NCI-H2107 (cell line): Measurements from ENCODE around the gene METRNL.
"Not testable (repeated sequence)": the region's sequence is repeated elsewhere in the genome, so short reads cannot be mapped to it uniquely, and the experiment has no call there.

ENCODE experiments used
- DNase-seq: peaks from one replicate; lab custom pipeline; 2025; lab: John Stamatoyannopoulos, UW

The METRNL gene

DNA sequence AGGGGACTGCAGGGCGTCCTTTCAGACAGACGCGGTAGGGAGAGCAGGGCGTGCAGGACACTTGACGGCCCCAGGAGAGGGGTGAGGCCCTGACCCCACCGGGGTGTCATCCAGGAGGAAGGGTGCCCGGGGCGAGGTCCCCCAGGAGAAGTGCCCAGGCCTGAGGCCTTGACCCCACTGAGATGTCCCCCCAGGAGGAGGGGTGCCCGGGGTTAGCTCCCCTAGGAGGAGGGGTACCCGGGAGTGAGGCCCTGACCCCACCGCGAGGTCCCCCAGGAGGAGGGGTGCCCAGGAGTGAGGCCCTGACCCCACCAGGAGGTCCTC, 27.2 kb upstream of the METRNL start:
- DNase-seq: no peak

DNA sequence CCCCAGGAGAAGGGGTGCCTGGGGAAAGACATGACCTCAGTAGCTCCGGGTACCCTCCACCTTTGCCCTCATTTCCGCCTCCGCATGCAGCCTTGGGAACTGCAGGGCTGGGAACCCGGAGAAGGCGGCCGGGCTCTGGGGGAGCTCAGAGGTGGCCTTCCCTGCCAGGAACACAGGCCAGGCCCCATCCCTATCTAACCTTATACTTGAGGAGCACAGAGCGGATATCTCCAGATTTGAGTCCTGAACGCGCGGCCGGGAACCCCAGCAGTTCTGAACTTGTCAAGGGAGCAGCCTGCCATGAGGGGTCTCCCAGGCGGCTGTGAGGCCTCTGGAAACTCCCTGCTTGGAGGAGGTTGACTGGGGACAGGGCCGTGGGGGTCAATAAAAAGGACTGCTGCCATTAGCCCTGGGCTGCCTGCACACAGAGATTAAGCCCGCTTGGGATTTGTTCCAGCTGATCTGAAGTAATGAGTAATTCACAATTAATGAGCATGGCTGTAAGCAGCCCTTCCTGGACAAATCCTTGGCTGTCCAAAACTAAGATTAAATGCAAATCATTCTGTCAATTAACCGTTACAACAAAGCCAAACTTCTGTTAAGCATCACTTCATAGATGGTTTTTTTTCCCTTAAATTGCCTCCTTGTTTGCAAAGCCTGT, 26.3 kb upstream of the METRNL start:
- no peak for DNase-seq

DNA sequence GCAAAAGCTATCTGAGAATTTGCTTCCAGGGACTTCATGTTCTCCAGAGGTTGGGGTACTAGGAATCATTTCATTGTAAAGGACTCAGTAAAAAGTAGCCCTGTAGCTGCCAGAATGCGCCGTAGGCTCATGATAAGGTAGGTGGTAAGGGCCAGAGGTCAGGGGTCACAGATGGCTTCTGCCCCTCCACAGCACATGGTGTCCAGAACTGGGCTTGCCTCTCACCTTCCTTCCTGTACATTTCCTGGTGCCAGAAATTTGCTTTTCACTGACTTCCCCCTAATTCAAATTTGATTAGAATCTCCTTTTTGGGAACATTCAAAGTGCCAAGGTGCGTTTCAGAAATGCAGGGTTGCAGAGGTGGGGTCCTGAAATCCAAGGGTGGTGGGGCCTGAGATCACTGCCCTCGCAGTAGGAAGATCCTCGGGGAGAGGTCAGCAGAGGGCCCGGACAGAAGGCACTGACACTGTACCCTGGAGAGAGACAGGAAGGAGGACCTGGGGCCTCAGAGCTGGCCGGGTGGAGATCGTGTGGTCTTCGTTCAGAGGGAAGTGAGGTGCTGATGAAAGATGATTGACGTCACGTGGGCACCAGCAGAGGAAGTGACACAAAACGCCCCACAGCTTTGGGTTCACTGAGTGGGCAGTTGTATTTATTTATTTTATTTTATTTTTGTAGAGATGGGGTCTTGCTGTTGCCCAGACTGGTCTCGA, 25.5 kb upstream of the METRNL start:
- no peak for DNase-seq

DNA sequence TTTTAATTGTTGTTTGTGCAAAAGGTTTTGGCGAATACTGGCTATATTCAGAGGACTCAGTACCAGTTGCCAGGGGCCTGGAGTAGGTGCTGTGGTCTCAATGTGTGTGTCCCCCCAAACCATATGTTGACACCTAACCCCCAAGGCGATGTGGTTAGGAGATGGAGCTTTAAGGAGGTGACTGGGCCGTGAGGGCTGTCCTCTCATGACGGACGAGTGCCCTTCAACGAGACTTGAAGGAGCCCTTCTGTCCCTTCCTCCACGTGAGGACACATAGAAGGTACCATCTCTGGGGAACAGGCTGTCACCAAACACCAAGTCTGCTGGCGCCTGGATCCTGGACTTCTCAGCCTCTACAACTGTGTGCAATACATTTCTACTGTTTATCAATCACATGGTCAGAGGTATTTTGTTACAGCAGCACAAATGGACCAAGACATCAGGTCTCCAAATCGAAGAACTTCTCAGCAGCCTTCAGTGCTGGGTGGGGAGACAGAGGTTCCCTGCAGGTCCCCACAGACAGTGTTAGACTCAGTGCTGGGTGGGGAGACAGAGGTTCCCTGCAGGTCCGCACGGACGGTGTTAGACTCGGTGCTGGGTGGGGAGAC, 24.8 kb upstream of the METRNL start:
- no peak for DNase-seq

DNA sequence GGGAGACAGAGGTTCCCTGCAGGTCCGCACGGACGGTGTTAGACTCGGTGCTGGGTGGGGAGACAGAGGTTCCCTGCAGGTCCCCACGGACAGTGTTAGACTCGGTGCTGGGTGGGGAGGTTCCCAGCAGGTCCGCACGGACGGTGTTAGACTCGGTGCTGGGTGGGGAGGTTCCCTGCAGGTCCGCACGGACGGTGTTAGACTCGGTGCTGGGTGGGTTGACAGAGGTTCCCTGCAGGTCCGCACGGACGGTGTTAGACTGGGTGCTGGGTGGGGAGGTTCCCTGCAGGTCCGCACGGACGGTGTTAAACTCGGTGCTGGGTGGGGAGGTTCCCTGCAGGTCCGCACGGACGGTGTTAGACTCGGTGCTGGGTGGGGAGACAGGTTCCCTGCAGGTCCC, 24.2 kb upstream of the METRNL start:
- DNase-seq: not testable (repeated sequence)

DNA sequence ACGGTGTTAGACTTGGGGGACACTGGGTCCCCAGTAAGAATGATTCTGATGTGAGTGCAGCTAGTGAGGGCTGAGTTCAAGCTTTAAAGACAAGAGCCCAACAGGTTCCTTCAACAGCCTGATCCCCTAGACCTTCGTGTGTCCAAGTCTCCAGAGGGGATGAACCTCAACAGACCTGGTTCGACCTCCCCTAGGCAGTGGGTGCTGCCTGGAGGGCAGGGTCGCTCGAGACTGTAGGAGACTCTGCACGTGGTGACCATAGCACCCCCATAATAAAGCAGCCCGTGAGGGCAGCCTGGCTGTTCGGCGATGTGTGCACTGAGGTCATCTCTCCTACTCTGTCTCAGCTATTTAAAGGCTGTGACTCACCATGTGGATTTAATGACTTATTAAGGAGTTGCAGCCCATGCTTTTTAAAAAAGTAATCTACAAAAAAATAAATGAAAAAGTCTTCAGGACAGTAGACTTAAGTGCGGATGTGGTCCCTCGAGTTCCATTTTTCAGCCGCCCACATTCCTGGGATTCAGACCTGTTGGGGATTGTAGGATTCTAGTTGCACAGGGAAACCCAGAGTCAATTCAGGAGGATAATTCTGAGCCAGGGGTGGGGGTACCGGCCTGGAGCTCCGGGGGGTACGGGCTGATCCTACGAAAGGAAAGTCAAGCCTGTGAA, 23.4 kb upstream of the METRNL start:
- no peak for DNase-seq

- DNase-seq: no peak
These were observed 22.6 kb upstream of the METRNL start for GRCh38 chr17:83056583-83057396.

DNA sequence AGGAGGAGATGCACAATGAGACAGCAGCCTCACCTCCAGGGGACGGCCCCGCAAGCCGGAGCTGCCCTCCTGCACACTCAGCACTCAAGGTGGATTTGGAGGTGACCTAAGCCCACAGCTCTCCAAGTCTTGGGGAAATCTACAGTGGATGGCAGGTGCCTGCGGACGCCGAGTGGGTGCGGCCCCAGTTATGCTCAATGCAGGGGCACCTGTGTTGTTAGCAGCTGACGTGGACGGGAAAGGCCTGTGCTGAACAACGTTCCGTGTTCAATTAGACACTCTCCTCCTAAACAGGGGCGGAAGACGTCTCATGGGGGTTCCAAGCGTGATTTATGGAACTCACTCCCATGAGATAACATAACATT, 22.0 kb upstream of the METRNL start:
- DNase-seq: no peak

GRCh38 chr17:83057793-83058265, 21.6 kb upstream of the METRNL start:
- no peak for DNase-seq

DNA sequence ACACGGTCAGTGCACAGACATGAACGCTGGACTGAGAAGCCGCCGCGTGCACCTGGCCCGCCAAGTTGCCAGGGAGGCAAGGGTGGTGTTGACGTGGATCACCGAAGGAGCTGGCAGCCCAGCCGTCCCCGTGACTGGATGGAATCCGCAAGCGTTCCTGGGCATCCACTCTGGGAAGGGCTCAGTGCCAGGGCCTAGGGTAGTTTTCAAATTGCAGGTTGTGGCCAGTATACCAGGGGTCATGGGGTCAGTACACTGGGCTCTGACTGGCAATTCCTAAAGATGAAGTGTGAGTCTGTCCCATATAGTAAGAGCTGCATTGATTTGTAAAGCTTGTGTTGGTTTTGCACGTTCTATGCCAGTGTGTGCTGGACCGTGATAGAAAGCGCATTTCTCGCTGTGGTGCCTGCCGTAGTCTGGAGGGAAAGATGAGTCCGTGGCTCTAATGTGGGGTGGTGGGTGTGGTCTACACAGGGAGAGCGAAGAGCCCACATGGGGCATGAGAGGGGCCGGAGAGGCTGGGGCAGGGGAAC, 21.1 kb upstream of the METRNL start:
- no peak for DNase-seq

DNA sequence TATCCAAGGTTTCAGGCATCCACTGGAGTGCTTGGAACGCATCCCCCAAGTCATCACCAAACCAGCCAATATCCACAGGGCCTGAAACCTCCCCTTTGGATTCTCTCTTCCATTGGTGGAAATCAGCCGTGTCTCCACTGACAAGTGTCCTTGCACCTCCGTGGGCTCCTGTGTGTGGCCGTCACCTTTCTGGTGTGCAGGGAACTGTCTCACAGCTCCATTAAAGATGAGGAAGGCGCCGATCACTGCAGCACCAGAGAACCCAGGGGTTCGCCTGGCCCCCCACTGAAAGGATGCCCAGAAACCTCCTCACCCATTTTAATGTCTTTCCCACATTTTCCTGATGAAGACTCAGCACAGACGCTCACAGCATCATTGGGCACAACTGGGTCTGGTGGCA, 17.8 kb upstream of the METRNL start:
- DNase-seq: no peak

DNA sequence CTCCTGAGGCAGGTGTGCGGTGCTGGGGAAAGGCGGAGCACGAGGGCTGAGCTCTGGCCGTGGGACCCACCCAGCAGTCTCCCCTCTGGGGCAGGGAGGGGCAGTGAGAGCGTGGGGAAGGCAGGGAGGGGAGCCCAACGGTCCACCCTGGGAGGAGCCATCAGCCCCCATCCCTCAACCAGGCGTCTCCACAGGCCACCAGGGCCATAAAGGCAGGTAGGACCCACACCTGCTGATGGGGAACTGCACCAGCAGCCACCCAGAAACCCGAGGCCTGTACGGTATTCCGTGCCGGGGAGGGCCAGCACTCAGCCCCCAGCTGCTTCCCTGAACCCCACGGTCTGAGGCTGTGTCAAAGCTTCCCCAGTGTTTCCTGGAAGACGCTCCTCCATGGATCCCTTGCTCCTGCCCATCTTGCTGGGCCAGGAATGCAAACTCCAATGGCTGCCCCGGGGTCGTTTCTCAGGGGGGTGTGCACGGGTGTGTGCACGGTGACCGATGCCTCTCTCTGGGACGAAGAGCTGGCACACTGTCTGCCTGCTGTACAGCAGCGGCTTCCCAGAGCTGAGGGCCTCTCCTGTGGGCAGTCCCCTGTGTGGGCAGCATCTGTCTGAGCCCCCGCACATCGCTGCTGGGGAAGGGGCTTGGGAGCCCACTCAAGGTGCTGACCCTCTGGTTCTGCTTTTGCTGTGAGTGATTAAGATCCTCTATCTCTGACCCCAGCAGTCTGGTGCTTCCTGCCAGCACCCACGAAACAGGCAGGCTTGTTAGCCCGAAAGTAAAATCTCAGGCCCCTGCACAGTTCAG, 17.2 kb upstream of the METRNL start:
- no peak for DNase-seq

DNA sequence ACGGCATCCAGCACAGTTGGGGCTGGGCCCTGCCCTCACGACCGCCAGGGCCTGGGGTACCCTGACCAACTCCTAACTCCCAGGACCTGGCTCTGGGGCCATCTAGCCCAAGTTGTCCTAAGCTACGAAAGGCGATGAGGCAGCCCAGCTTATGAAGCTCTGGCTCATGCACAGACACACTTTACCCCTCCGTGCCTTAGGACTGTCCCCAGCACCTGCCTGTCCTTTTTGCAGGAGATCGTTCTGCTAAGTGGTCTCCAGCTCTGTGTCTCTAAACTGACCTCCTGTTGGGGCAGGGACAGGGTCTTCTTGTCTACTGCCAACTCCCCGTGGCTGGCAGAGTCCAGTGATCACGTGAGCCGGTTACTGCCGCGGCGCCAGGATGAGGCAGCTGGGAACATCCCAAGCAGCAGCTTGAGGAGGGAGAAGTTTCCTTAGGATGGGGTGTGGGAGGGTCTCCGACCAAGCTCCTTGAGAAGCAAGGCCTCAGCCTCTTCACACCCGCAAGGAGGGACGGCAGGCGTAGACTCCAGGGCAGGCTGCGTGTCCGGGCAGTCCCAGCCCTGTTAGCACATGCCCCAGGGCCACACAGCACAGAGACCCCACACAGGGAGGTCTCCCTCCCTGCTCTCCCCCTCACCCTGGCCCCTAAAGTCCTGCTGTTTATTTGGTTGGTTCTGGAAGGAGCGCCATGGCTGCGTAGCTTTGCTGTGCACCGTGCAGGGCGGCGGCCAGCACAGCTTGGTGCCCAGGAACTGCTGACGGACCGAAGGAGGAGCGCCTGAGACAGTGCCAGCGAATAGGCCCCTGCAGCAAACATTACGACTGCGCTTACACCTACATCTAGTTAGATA, 16.4 kb upstream of the METRNL start:
- DNase-seq: no peak

GRCh38 chr17:83064021-83064731, 15.2 kb upstream of the METRNL start:
- no peak for DNase-seq

DNA sequence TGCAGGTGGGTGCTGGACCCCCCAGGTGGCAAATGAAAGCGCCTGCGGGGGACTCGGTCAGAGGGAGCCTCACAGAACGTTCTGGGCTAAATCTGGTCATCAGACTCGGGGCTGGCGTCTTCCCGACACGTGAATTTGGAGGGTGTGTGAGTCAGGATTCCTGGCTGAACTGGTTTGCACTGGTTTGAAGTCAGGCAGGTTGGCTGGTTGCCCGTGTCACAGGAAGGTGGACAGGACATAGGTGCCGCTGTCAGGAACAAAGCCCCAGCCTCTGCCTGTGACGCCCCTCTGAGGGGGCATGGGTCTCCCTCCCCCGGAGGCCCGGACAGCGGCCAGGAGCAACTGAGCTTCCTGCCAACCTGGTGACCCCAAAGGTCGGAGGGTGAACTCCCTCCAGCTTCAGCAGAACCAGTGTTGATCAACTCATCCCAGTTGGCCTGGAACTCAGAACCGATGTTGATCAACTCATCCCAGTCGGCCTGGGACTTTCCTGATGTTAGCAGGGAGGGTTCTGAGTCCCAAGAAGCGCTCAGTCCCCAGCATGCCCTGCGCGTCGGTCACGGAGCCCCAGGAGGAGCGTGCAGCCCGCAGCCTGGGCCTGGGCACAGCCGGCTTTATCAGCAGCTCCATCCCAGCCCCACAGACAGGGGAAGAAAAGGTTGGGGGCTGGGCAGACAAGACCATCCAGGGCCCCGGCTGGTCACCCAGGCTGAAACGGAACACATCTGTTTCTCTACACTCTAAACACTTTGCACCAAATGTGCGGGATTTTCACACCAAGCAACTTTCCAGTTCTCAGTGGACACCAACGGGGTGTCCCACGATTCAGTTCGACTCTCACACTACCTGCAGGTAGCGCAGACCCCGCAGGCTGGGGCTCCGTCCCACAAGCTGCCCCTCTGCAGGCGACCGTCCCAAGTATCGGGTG, 14.4 kb upstream of the METRNL start:
- DNase-seq: no peak

DNA sequence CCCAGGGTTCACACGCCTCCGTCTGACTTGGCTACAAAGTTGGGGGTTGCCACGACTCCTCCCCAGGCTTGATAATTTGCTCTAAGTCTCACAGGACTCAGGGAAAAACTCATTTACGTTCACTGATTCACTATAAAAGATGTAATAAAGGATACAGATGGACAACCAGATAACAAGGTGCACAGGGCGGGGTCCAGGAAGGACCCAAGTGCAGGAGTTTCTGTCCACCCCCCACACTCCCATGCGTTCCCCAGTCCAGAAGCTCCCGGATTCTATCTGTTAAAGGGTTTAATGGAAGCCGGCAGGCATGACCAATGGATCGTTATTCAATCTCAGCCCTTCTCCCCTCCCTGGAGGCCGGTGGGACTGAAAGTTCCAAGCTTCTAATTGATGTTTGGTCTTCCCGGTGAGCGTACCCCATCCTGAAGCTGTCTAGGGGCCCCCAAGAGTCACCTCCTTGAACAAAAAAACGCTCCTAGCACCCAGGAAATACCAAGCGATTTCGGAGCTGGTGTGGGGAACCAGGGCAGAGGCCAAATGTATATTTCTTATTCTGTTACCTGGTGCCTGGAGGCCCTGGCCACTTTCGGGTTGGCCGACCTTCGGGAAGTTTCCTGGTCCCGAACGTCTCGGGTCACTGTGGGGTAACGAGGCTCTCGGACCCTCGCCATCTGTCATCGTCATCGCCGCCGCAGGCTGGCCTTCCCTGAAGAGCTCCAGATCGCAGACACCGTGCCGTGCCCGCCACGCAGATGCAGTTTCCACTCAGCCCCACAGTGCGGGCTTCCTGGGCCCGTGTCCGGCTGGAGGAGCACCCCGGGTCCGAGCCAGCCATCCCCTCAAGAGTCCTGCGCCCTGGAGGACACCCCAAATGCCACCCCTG, 13.5 kb upstream of the METRNL start:
- no peak for DNase-seq

DNA sequence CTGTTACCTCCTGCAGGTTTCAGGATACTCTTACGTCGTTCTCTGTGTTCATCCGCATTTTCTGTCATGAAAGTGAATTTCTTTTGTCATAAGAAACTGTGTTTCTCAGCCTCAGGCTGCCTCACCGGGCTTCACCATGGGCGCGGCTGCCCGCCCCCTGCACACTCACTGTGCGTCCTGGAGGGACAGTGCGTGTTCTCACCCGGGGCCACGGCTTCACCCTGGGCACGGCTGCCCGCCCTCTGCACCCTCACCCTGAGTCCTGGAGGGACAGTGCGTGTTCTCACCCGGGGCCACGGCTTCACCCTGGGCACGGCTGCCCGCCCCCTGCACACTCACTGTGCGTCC, 12.9 kb upstream of the METRNL start:
- not testable (repeated sequence) for DNase-seq
